Fibroblast of lung (primary cell): ENCODE data around the gene SLC25A42. TPM values are rescaled to one million over a fixed set of nuclear protein-coding genes. Genes with fewer than 3 reads are reported as not detected.
A peak's percentile ranks its signal among the peaks of the same experiment; 100 is the strongest.

Experiments
- DNase-seq, 2 donors: peaks; one replicate each; pipeline versions ENCODE4 v3.0.0 to v3.0.0-alpha.2; 2010; ENCODE audit warnings: low read depth in 2 of 2
- H2AFZ ChIP-seq: 2 replicates; pipeline ENCODE4 v1.5.1; 2012; ENCODE audit warnings: low read length, control low read depth, inconsistent platforms
- H3K27ac ChIP-seq: 2 replicates; pipeline ENCODE4 v1.5.1; 2011; ENCODE audit warnings: low read length, control low read depth; ENCODE audit not compliant: insufficient read depth
- H3K27me3 ChIP-seq: 2 replicates; pipeline ENCODE4 v1.5.1; 2011; ENCODE audit warnings: mild to moderate bottlenecking, low read length; ENCODE audit not compliant: control insufficient read depth, insufficient read depth
- H3K36me3 ChIP-seq: 2 replicates; pipeline ENCODE4 v1.5.1; 2011; ENCODE audit warnings: low read length; ENCODE audit not compliant: control insufficient read depth, insufficient read depth
- H3K4me1 ChIP-seq: 2 replicates; pipeline ENCODE4 v1.5.1; 2011; ENCODE audit warnings: low read length; ENCODE audit not compliant: control insufficient read depth, insufficient read depth; ENCODE audit errors: extremely low read depth
- H3K4me2 ChIP-seq: 2 replicates; pipeline ENCODE4 v1.5.1; 2011; ENCODE audit warnings: low read length, control low read depth; ENCODE audit not compliant: insufficient read depth; ENCODE audit errors: extremely low read depth
- H3K4me3 ChIP-seq, 4 experiments: fragments of 200-600 bp in 1 of 4; sonication (generic) in 1 of 4; replicated peaks in 1 of 4; 2 replicates each; pipeline ENCODE4 v1.5.1; 2011 to 2016; ENCODE audit warnings: low read length in 4 of 4, low read depth in 3 of 4, mild to moderate bottlenecking in 3 of 4, control low read depth in 2 of 4, inconsistent platforms in 1 of 4, mixed read lengths in 1 of 4; ENCODE audit not compliant: insufficient read depth in 1 of 4; ENCODE audit errors: control extremely low read depth in 1 of 4
- H3K79me2 ChIP-seq: 2 replicates; pipeline ENCODE4 v1.5.1; 2012; ENCODE audit warnings: mild to moderate bottlenecking, low read length, inconsistent platforms; ENCODE audit not compliant: control insufficient read depth, insufficient read depth
- H3K9ac ChIP-seq: 2 replicates; pipeline ENCODE4 v1.5.1; 2011; ENCODE audit warnings: mild to moderate bottlenecking, low read length, control low read depth; ENCODE audit not compliant: insufficient read depth
- H3K9me3 ChIP-seq: 2 replicates; pipeline ENCODE4 v1.5.1; 2012; ENCODE audit warnings: low read depth, low read length; ENCODE audit not compliant: control insufficient read depth, insufficient read depth
- H4K20me1 ChIP-seq: 2 replicates; pipeline ENCODE4 v1.5.1; 2011; ENCODE audit warnings: low read length; ENCODE audit not compliant: control insufficient read depth, insufficient read depth; ENCODE audit errors: extremely low read depth
- CTCF ChIP-seq, 2 donors: IDR thresholded peaks in 1 of 2; conservative IDR thresholded peaks in 1 of 2; 1 replicate in 1 of 2; 2 replicates in 1 of 2; pipeline ENCODE4 v1.5.1; 2011 to 2012; ENCODE audit warnings: low read length in 2 of 2, control low read depth in 1 of 2, inconsistent platforms in 1 of 2, low read depth in 1 of 2, mild to moderate bottlenecking in 1 of 2
- EZH2 ChIP-seq: IDR thresholded peaks from 2 replicates; pipeline ENCODE4 v1.5.1; 2012; ENCODE audit warnings: low read length, control low read depth, mild to moderate bottlenecking; ENCODE audit errors: missing control alignments
- polyA plus RNA-seq, 2 donors: library from polyadenylated mRNA; depleted of rRNA in 1 of 2; stranded (reverse) in 1 of 2; unstranded in 1 of 2; fragments of >200 nt; gene quantifications; 2 replicates each; pipeline ENCODE4 v1.2.1, GENCODE V29; 2011 to 2012; ENCODE audit warnings: missing spikeins in 1 of 2
- total RNA-seq: library from RNA; depleted of rRNA; stranded (reverse); fragments of >200 nt; gene quantifications from 2 replicates; pipeline ENCODE4 v1.2.1, GENCODE V29; 2014

Gene SLC25A42
- total and polyA plus RNA-seq, 2 donors (not counting 1 experiment from before 2014, with no cell fraction given), result 3.6 to 7.1 TPM

- Histone ChIP-seq H3K27me3 (no peaks in the 10 kb centered on the region), H2AFZ (no peak overlapping the region), H3K27ac (no peak overlapping the region), H3K9ac (no peak overlapping the region), H3K79me2 (peaks cover 59% of the 10 kb centered on the region), H3K36me3 (peaks cover 24% of the 10 kb centered on the region), H4K20me1 (no peaks in the 10 kb centered on the region), H3K9me3 (no peaks in the 10 kb centered on the region), H3K4me3 (no peak overlapping the region), H3K4me2 (no peak overlapping the region), H3K4me1 (peaks cover 4% of the 10 kb centered on the region)
- TF ChIP-seq CTCF (conservative IDR thresholded peaks at IDR 0.05 in 1 of 2, IDR thresholded peaks at IDR 0.05 in 1 of 2; ENCODE audit: low read depth in 1 of 2, low read length in 2 of 2) (no peak), EZH2 (no peak)
- no peak for DNase-seq
These were observed 37.9 kb upstream of the SLC25A42 start for GRCh38 chr19:19025861-19026260.

- no peaks in the 10 kb centered on the region for H3K27me3 ChIP-seq
- no peaks in the 10 kb centered on the region for H4K20me1 ChIP-seq
- no peak overlapping the region for H3K4me3 ChIP-seq
- DNase-seq, result no peak
- TF ChIP-seq CTCF (conservative IDR thresholded peaks at IDR 0.05 in 1 of 2, IDR thresholded peaks at IDR 0.05 in 1 of 2; ENCODE audit: low read depth in 1 of 2, low read length in 2 of 2), result peak; percentile 12 to 18
- TF ChIP-seq EZH2, result no peak
- H3K9me3 ChIP-seq, result no peaks in the 10 kb centered on the region
- H3K79me2 ChIP-seq, result peaks cover 64% of the 10 kb centered on the region
- no peak overlapping the region for H3K9ac ChIP-seq
- no peak overlapping the region for H2AFZ ChIP-seq
- H3K4me2 ChIP-seq, result no peak overlapping the region
- peaks cover 24% of the 10 kb centered on the region for H3K36me3 ChIP-seq
- H3K27ac ChIP-seq, result no peak overlapping the region
- peaks cover 3% of the 10 kb centered on the region for H3K4me1 ChIP-seq
These were observed 37.4 kb upstream of the SLC25A42 start for GRCh38 chr19:19026299-19026971.

GRCh38 chr19:19027228-19027627 is 36.6 kb upstream of the SLC25A42 start:
- peaks cover 6% of the 10 kb centered on the region for H3K4me1 ChIP-seq
- H2AFZ ChIP-seq, result no peak overlapping the region
- no peaks in the 10 kb centered on the region for H3K9me3 ChIP-seq
- TF ChIP-seq EZH2 (no peak), CTCF (conservative IDR thresholded peaks at IDR 0.05 in 1 of 2, IDR thresholded peaks at IDR 0.05 in 1 of 2; ENCODE audit: low read depth in 1 of 2, low read length in 2 of 2) (no peak)
- H3K27ac ChIP-seq, result no peak overlapping the region
- DNase-seq, result no peak
- no peak overlapping the region for H3K9ac ChIP-seq
- peaks cover 23% of the 10 kb centered on the region for H3K36me3 ChIP-seq
- no peaks in the 10 kb centered on the region for H3K27me3 ChIP-seq
- no peak overlapping the region for H3K4me3 ChIP-seq
- peaks cover 70% of the 10 kb centered on the region for H3K79me2 ChIP-seq
- H4K20me1 ChIP-seq, result no peaks in the 10 kb centered on the region
- H3K4me2 ChIP-seq, result no peak overlapping the region
